ENCODE data around the gene PHYKPL. TPM values are rescaled to one million over a fixed set of nuclear protein-coding genes. Genes with fewer than 3 reads are reported as not detected.

PHYKPL gene
- total and polyA plus RNA-seq, 2 of the 8 experiments (the other 6 are each of a cell fraction or from before 2014, with no cell fraction given) = 25.1 to 32.1 TPM

- Histone ChIP-seq H3K56ac (replicated peaks; ENCODE audit: insufficient read length, low read depth, low read length) (no peak overlapping the region), H3K79me2 (ENCODE audit: control insufficient read depth in 1 of 2, insufficient read depth in 2 of 2, low read length in 2 of 2) (no peaks in the 10 kb centered on the region), H3K9me3 (ENCODE audit: insufficient read depth in 2 of 2, low read depth in 1 of 2, low read length in 1 of 2) (no peaks in the 10 kb centered on the region), H4K8ac (ENCODE audit: extremely low read depth, insufficient read depth, low read length) (no peak overlapping the region), H3K23me2 (ENCODE audit: low read depth, low read length) (peaks cover 6% of the 10 kb centered on the region; the same call in 1 of the 2 replicates), H2AFZ (ENCODE audit: low read length) (no peak overlapping the region), H2BK15ac (ENCODE audit: low read length) (no peak overlapping the region), H3K9ac (replicated peaks in 1 of 4; ENCODE audit: extremely low read depth in 1 of 4, low read depth in 3 of 4, low read length in 3 of 4) (no peak overlapping the region), H3K18ac (ENCODE audit: extremely low read depth, low read length) (no peak overlapping the region), H3K4me2 (ENCODE audit: insufficient read depth in 1 of 2, low read depth in 2 of 2, low read length in 2 of 2) (no peak overlapping the region), H3K14ac (ENCODE audit: insufficient read length) (no peak overlapping the region), H3K36me3 (ENCODE audit: control insufficient read depth in 2 of 4, insufficient read depth in 4 of 4, low read length in 3 of 4) (no peaks in the 10 kb centered on the region), H2AK5ac (ENCODE audit: low read depth, low read length) (no peak overlapping the region), H2BK12ac (ENCODE audit: low read depth, low read length) (no peak overlapping the region), H4K5ac (ENCODE audit: insufficient read length, low read depth, low read length) (no peak overlapping the region), H2BK5ac (ENCODE audit: low read depth, low read length) (no peak overlapping the region), H3K4me1 (replicated peaks in 1 of 4; ENCODE audit: control insufficient read depth in 3 of 4, insufficient read depth in 4 of 4, low read length in 3 of 4) (no peaks in the 10 kb centered on the region; a peak in 1 of 7 replicates), H3K27ac (ENCODE audit: low read depth, low read length) (no peak overlapping the region), H3K27me3 (replicated peaks in 1 of 4; ENCODE audit: control insufficient read depth in 3 of 4, extremely low read depth in 1 of 4, insufficient read depth in 3 of 4, low read length in 3 of 4) (0 out of 7 replicates have a peak, but pooled peaks cover 0 to 2% (median 0%) of the 10 kb centered on the region in 4 experiments), H4K20me1 (replicated peaks in 1 of 2; ENCODE audit: control insufficient read depth in 1 of 2, insufficient read depth in 2 of 2, low read length in 2 of 2) (peaks cover 0 to 2% of the 10 kb centered on the region in 2 experiments), H3K4ac (replicated peaks; ENCODE audit: insufficient read length, low read depth, low read length) (no peak overlapping the region), H4K91ac (replicated peaks; ENCODE audit: insufficient read length, low read length) (no peak overlapping the region), H2BK120ac (replicated peaks; ENCODE audit: low read depth, low read length) (no peak overlapping the region), H3K23ac (ENCODE audit: insufficient read length) (no peak overlapping the region), H2BK20ac (ENCODE audit: low read length) (no peak overlapping the region), H3K79me1 (ENCODE audit: low read depth, low read length) (no peaks in the 10 kb centered on the region), H3K4me3 (ENCODE audit: extremely low read depth in 1 of 4, insufficient read depth in 2 of 4, low read depth in 3 of 4, low read length in 4 of 4) (no peak overlapping the region)
- ChIA-PET POLR2A (ENCODE audit: partially characterized antibody) (interaction anchor here (1.3 kb wide), 1 partner anchor 9 kb away, joined by 3 read pairs; no protein-coding TSS in a partner anchor), CTCF (ENCODE audit: partially characterized antibody) (interaction anchor here (0.7 to 3.6 kb wide), 5 partner anchors 10 to 60 kb away, joined by 3 to 14 read pairs (median 3); no protein-coding TSS in a partner anchor)
- FAIRE-seq = no peak
- 95% methylated on average over 7 of the region's 7 CpGs; no CpG with 5 or more reads in 1 of the 2 experiments for WGBS, 2 experiments (ENCODE audit: extremely low coverage in 1 of 2, insufficient coverage in 1 of 2, insufficient read length in 1 of 2, insufficient replicate concordance in 2 of 2, low coverage in 1 of 2, low lambda C conversion rate in 2 of 2, missing lambda C conversion rate in 1 of 2)
- DNase-seq (ENCODE audit: low read depth in 1 of 2, low spot score in 2 of 2) = no peak
- TF ChIP-seq, protein P1, sequence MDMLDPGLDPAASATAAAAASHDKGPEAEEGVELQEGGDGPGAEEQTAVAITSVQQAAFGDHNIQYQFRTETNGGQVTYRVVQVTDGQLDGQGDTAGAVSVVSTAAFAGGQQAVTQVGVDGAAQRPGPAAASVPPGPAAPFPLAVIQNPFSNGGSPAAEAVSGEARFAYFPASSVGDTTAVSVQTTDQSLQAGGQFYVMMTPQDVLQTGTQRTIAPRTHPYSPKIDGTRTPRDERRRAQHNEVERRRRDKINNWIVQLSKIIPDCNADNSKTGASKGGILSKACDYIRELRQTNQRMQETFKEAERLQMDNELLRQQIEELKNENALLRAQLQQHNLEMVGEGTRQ (IDR thresholded peaks at IDR 0.05; ENCODE audit: low read length) = no peak
- TF ChIP-seq KDM1A (IDR thresholded peaks at IDR 0.05; ENCODE audit: borderline replicate concordance, low read length) = no peak
Observed at GRCh38 chr5:178265746-178266145, 33.1 kb upstream of the PHYKPL start.
